ENCODE data around the gene ATP8B4.

DNA sequence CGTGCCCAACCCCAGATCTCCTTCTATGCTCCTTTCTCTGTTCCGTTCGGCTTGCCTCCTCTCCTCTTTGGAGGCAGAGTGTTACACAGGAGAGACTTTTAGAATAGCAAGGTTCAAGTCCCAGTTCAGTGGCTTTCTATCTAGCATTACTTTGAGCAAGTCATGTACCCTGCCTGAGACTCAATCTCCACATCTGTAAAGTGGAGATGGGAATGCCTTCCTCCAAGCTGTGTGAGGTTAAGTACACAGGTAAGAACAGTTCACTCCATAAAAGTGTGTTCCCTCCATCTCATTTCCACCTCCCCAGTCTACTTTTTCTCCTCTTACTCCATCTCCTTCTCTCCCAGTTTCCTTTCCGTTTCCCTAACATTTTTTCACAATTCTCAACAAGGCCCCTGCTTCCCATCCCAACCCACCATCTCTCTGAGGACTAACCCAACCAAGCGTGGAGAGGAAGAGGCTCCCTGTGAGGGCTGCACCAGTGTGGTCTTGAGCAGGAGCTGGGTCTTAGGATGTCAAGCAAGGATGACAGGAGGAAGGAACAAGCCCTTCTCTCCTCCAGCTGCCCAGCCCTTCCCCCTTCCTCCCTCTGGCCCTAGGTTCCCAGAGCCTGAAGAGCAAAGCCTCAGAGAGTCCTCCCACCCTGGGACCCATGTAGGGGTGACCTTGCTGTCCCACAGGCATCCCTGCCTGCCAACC lies 6.4 kb downstream of the ATP8B4 start:
- no peak for TF ChIP-seq POLR2AphosphoS5 (IDR thresholded peaks at IDR 0.05)
- TF ChIP-seq CTCF (IDR thresholded peaks at IDR 0.05) = no peak

Measured in prostate gland (tissue), 2 donors.